Vagina (tissue), 2 donors: ENCODE results near the gene ELAVL2.

ENCODE experiments used
- CTCF ChIP-seq, 3 experiments: fragments of 450-650 bp in 2 of 3; fragments of 200-600 bp in 1 of 3; sonication (generic) in 1 of 3; IDR thresholded peaks; one replicate each; pipeline ENCODE4 v1.5.1; 2017 to 2019; ENCODE audit warnings: antibody characterized with exemption in 3 of 3, mild to moderate bottlenecking in 2 of 3, moderate library complexity in 2 of 3
- POLR2AphosphoS5 ChIP-seq, 2 donors: sonication (generic); formaldehyde crosslinking; IDR thresholded peaks; one replicate each; pipeline ENCODE4 v1.9.0; 2017; ENCODE audit warnings: antibody characterized with exemption in 2 of 2, mild to moderate bottlenecking in 2 of 2, low read depth in 1 of 2; ENCODE audit not compliant: insufficient read depth in 1 of 2

DNA sequence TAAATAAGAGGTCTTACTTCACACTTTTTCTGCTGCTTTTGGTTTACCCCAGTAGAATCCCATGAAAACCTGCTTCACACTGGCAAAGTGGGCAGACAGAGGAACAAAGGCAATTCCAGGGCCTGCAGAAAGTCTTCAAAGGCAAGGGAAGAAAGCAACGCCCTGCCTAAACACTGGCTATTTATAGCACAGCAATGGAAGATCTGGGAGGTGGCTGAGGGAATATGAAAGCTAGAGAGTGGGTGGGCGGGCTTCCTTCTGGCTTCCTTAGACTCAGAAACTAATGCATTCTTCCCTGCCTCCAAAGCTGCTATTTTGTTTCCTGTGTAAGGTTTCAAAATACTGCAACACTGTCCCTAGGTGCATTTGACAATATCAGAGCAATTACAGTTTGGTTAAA, 46.8 kb downstream of the ELAVL2 start:
- TF ChIP-seq CTCF (IDR thresholded peaks at IDR 0.05) (no peak), POLR2AphosphoS5 (IDR thresholded peaks at IDR 0.05; ENCODE audit: insufficient read depth in 1 of 2, low read depth in 1 of 2) (no peak)
